ENCODE results near the gene ARL15.

DNA sequence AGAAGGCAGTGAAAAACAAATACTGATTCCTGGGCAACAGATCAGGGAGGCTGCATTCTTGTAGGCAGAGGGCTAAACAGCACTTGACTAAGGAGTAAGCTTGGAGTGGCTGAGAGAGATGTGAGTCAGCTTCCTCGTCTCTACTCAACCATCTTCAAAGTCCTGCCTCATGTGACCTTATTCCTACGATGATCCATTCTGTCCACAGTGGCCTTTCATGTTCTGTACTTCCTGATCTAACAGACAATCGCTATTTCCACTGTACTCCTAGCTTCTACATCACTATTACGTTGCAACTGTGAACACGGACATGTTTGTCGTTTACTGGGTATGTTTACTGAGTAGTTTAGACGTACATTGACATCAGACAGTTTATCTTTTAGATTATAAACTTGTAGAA lies 365.4 kb downstream of the ARL15 start:
- TF ChIP-seq, protein P1, sequence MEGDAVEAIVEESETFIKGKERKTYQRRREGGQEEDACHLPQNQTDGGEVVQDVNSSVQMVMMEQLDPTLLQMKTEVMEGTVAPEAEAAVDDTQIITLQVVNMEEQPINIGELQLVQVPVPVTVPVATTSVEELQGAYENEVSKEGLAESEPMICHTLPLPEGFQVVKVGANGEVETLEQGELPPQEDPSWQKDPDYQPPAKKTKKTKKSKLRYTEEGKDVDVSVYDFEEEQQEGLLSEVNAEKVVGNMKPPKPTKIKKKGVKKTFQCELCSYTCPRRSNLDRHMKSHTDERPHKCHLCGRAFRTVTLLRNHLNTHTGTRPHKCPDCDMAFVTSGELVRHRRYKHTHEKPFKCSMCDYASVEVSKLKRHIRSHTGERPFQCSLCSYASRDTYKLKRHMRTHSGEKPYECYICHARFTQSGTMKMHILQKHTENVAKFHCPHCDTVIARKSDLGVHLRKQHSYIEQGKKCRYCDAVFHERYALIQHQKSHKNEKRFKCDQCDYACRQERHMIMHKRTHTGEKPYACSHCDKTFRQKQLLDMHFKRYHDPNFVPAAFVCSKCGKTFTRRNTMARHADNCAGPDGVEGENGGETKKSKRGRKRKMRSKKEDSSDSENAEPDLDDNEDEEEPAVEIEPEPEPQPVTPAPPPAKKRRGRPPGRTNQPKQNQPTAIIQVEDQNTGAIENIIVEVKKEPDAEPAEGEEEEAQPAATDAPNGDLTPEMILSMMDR (IDR thresholded peaks at IDR 0.05; ENCODE audit: insufficient read depth, low read length) = no peak
- TF ChIP-seq POLR2AphosphoS5 (IDR thresholded peaks at IDR 0.05; ENCODE audit: low read depth) = no peak
